ENCODE data around the gene APPBP2.

The APPBP2 gene

DNA sequence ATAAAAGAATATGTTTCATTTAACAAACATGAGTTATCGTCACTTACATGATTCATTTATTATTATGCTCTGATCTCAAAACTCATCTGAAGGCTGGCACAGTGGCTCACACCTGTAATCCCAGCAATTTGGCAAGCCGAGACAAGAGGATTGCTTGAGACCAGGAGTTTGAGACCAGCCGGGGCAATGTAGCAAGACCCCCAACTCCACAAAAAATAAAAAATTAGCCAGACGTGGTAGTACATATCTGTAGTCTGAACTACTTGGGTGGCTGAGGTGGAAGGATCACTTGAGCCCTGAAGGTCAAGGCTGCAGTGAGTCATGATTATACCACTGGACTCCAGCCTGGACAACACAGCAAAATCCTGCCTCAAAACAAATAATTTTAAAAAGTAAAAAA, 16.0 kb downstream of the APPBP2 start:
- Histone ChIP-seq H3K27ac (ENCODE audit: low read depth, low read length) (no peak overlapping the region), H3K36me3 (ENCODE audit: control insufficient read depth, low read length) (peaks cover 4% of the 10 kb centered on the region; the same call in 1 of the 2 replicates), H4K20me1 (ENCODE audit: control insufficient read depth, insufficient read depth, low read depth, low read length) (no peaks in the 10 kb centered on the region), H3K4me3 (ENCODE audit: low read length) (no peak overlapping the region), H3K9me2 (replicated peaks; ENCODE audit: control insufficient read depth, low read length) (no peaks in the 10 kb centered on the region), H3K79me2 (ENCODE audit: control insufficient read depth, low read length) (peaks cover 72% of the 10 kb centered on the region), H3K27me3 (ENCODE audit: control insufficient read depth, low read length) (no peaks in the 10 kb centered on the region), H3K4me2 (ENCODE audit: low read length) (no peak overlapping the region), H3K4me1 (ENCODE audit: control insufficient read depth, low read length) (no peaks in the 10 kb centered on the region), H3K9me3 (ENCODE audit: control insufficient read depth, insufficient read depth, low read length) (no peaks in the 10 kb centered on the region), H3F3A (ENCODE audit: control insufficient read depth, insufficient read depth) (no peaks in the 10 kb centered on the region; the same call in 1 of the 2 replicates)
- no peak for TF ChIP-seq EZH2phosphoT487 (IDR thresholded peaks at IDR 0.05; ENCODE audit: borderline replicate concordance, low read length)
- TF ChIP-seq, protein P1, sequence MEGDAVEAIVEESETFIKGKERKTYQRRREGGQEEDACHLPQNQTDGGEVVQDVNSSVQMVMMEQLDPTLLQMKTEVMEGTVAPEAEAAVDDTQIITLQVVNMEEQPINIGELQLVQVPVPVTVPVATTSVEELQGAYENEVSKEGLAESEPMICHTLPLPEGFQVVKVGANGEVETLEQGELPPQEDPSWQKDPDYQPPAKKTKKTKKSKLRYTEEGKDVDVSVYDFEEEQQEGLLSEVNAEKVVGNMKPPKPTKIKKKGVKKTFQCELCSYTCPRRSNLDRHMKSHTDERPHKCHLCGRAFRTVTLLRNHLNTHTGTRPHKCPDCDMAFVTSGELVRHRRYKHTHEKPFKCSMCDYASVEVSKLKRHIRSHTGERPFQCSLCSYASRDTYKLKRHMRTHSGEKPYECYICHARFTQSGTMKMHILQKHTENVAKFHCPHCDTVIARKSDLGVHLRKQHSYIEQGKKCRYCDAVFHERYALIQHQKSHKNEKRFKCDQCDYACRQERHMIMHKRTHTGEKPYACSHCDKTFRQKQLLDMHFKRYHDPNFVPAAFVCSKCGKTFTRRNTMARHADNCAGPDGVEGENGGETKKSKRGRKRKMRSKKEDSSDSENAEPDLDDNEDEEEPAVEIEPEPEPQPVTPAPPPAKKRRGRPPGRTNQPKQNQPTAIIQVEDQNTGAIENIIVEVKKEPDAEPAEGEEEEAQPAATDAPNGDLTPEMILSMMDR (IDR thresholded peaks at IDR 0.05; ENCODE audit: low read depth, low read length, poor library complexity, severe bottlenecking): no peak

DNA sequence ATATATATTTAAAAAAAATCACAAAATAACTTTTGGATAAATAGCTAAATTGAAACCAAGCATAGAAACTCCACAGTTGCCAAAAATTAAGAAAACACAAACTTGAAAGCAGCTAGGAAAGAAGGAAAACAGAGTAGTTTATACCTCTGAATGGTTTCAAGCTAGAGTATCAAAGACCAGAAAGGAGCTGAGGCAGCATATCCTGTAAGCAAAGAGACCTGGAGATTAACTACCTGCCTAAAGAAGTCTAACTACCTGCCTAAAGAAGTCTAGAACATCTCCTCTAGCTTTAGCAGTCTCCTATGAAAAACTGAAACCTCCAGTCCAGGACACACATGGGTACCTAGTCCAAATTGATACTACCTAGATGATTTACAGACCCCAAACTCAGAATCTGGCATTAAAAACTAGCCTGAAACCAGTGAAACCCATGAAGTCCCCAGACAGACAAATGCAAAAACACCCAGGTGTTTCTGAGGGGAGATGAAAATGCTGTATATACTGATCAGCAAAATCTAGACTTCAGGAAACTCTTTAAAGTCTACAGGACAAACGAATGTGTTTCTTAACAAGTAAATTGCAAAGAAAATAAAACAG, 17.6 kb downstream of the APPBP2 start:
- peaks cover 69% of the 10 kb centered on the region for H3K79me2 ChIP-seq (ENCODE audit: control insufficient read depth, low read length)
- H3K9me3 ChIP-seq (ENCODE audit: control insufficient read depth, insufficient read depth, low read length): no peaks in the 10 kb centered on the region
- H3K4me1 ChIP-seq (ENCODE audit: control insufficient read depth, low read length): no peaks in the 10 kb centered on the region
- no peaks in the 10 kb centered on the region; the same call in 1 of the 2 replicates for H3F3A ChIP-seq (ENCODE audit: control insufficient read depth, insufficient read depth)
- no peaks in the 10 kb centered on the region for H3K9me2 ChIP-seq (replicated peaks; ENCODE audit: control insufficient read depth, low read length)
- no peak overlapping the region for H3K4me3 ChIP-seq (ENCODE audit: low read length)
- H3K27me3 ChIP-seq (ENCODE audit: control insufficient read depth, low read length): no peaks in the 10 kb centered on the region
- peaks cover 3% of the 10 kb centered on the region; the same call in 1 of the 2 replicates for H4K20me1 ChIP-seq (ENCODE audit: control insufficient read depth, insufficient read depth, low read depth, low read length)
- TF ChIP-seq, protein P1 (IDR thresholded peaks at IDR 0.05; ENCODE audit: low read depth, low read length, poor library complexity, severe bottlenecking): no peak
- TF ChIP-seq EZH2phosphoT487 (IDR thresholded peaks at IDR 0.05; ENCODE audit: borderline replicate concordance, low read length): no peak
- H3K27ac ChIP-seq (ENCODE audit: low read depth, low read length): no peak overlapping the region
- H3K36me3 ChIP-seq (ENCODE audit: control insufficient read depth, low read length): peaks cover 4% of the 10 kb centered on the region; the same call in 1 of the 2 replicates
- no peak overlapping the region for H3K4me2 ChIP-seq (ENCODE audit: low read length)

DNA sequence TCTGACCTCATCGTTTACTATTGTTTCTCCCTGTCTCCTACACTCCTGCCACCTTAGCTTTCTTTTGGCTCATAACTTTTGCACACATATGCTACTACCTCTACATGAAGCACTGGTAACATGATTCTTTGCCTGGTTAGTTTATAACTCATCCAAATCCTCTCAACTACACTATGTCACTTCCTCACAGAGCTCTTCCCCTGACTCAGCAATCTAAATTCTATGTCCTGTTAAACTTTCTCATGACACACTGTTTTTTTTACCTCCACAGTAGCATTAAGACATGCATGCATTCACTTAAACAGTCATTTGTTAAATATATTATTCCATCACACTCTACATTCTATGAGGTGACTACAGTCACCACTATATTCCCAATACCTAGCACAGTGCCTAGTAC, 19.7 kb downstream of the APPBP2 start:
- Histone ChIP-seq H3F3A (ENCODE audit: control insufficient read depth, insufficient read depth) (no peaks in the 10 kb centered on the region), H3K4me1 (ENCODE audit: control insufficient read depth, low read length) (no peaks in the 10 kb centered on the region), H3K79me2 (ENCODE audit: control insufficient read depth, low read length) (peaks cover 76% of the 10 kb centered on the region), H3K4me2 (ENCODE audit: low read length) (no peak overlapping the region), H3K27me3 (ENCODE audit: control insufficient read depth, low read length) (no peaks in the 10 kb centered on the region), H3K4me3 (ENCODE audit: low read length) (no peak overlapping the region), H3K9me3 (ENCODE audit: control insufficient read depth, insufficient read depth, low read length) (no peaks in the 10 kb centered on the region), H3K36me3 (ENCODE audit: control insufficient read depth, low read length) (peaks cover 4% of the 10 kb centered on the region; the same call in 1 of the 2 replicates), H3K27ac (ENCODE audit: low read depth, low read length) (no peak overlapping the region), H3K9me2 (replicated peaks; ENCODE audit: control insufficient read depth, low read length) (no peaks in the 10 kb centered on the region), H4K20me1 (ENCODE audit: control insufficient read depth, insufficient read depth, low read depth, low read length) (peaks cover 3% of the 10 kb centered on the region; the same call in 1 of the 2 replicates)
- TF ChIP-seq, protein P1 (IDR thresholded peaks at IDR 0.05; ENCODE audit: low read depth, low read length, poor library complexity, severe bottlenecking): no peak
- no peak for TF ChIP-seq EZH2phosphoT487 (IDR thresholded peaks at IDR 0.05; ENCODE audit: borderline replicate concordance, low read length)
